HEK293T (cell line): ENCODE results near the gene NHS.
"Not testable (repeated sequence)": the region's sequence is repeated elsewhere in the genome, so short reads cannot be mapped to it uniquely, and the experiment has no call there.

ENCODE experiments used
- CTCF ChIA-PET: fragments of 350-600 bp; formaldehyde crosslinking; extraction: SDS; loops from one replicate; lab custom pipeline; 2021; ENCODE audit warnings: antibody characterized with exemption, inconsistent platforms; lab: Yijun Ruan, JAX
- POLR2A ChIA-PET: fragments of 350-600 bp; formaldehyde crosslinking; extraction: SDS; loops from one replicate; lab custom pipeline; 2020; ENCODE audit warnings: antibody characterized with exemption, inconsistent platforms; lab: Yijun Ruan, JAX
- DNase-seq: peaks from one replicate; pipeline ENCODE4 v3.0.0; 2012; ENCODE audit warnings: mixed read lengths; ENCODE audit errors: extremely low spot score
- ARNT ChIP-seq: fragments of 450-650 bp; IDR thresholded peaks from 2 replicates; pipeline ENCODE4 v1.6.1; 2017; ENCODE audit warnings: mild to moderate bottlenecking
- BHLHE40 ChIP-seq: fragments of 450-650 bp; IDR thresholded peaks from 2 replicates; pipeline ENCODE4 v1.6.1; 2016; ENCODE audit warnings: mild to moderate bottlenecking, moderate library complexity, borderline replicate concordance
- CTBP1 ChIP-seq: fragments of 450-650 bp; IDR thresholded peaks from 2 replicates; pipeline ENCODE4 v1.6.1; 2016; ENCODE audit warnings: borderline replicate concordance
- ELF4 ChIP-seq: fragments of 450-650 bp; IDR thresholded peaks from 2 replicates; pipeline ENCODE4 v1.6.1; 2017; ENCODE audit warnings: antibody characterized with exemption
- FOXA1 ChIP-seq: fragments of 450-650 bp; IDR thresholded peaks from 2 replicates; pipeline ENCODE4 v1.6.1; 2016; ENCODE audit warnings: mild to moderate bottlenecking
- FOXK2 ChIP-seq: fragments of 450-650 bp; IDR thresholded peaks from 2 replicates; pipeline ENCODE4 v1.6.1; 2016; ENCODE audit warnings: mild to moderate bottlenecking
- FOXM1 ChIP-seq: fragments of 450-650 bp; IDR thresholded peaks from 2 replicates; pipeline ENCODE4 v1.6.1; 2017; ENCODE audit warnings: mild to moderate bottlenecking, borderline replicate concordance
- HDGF ChIP-seq: fragments of 450-650 bp; IDR thresholded peaks from 2 replicates; pipeline ENCODE4 v1.6.1; 2017; ENCODE audit warnings: antibody characterized with exemption, borderline replicate concordance
- L3MBTL2 ChIP-seq: fragments of 450-650 bp; conservative IDR thresholded peaks from 2 replicates; pipeline ENCODE4 v1.6.1; 2016; ENCODE audit warnings: mild to moderate bottlenecking
- LEF1 ChIP-seq: fragments of 450-650 bp; IDR thresholded peaks from 2 replicates; pipeline ENCODE4 v1.6.1; 2017; ENCODE audit warnings: mild to moderate bottlenecking, borderline replicate concordance
- NFRKB ChIP-seq: fragments of 450-650 bp; IDR thresholded peaks from 2 replicates; pipeline ENCODE4 v1.6.1; 2016; ENCODE audit warnings: mild to moderate bottlenecking, moderate library complexity
- PKNOX1 ChIP-seq: fragments of 450-650 bp; IDR thresholded peaks from 2 replicates; pipeline ENCODE4 v1.6.1; 2016
- SP1 ChIP-seq: fragments of 450-650 bp; IDR thresholded peaks from 2 replicates; pipeline ENCODE4 v1.6.1; 2017
- SUZ12 ChIP-seq: fragments of 450-650 bp; IDR thresholded peaks from 2 replicates; pipeline ENCODE4 v1.6.1; 2016; ENCODE audit warnings: mild to moderate bottlenecking
- TARDBP ChIP-seq: fragments of 450-650 bp; IDR thresholded peaks from 2 replicates; pipeline ENCODE4 v1.6.1; 2016
- ZNF384 ChIP-seq: fragments of 450-650 bp; IDR thresholded peaks from 2 replicates; pipeline ENCODE4 v1.6.1; 2016

The NHS gene

GRCh38 chrX:17563076-17563475 is 188.1 kb downstream of the NHS start:
- ChIA-PET POLR2A (no interaction called here), CTCF (no interaction called here)
- no peak for DNase-seq
- TF ChIP-seq FOXA1 (no peak), FOXK2 (no peak), PKNOX1 (no peak), BHLHE40 (no peak), ZNF384 (no peak), TARDBP (no peak), SP1 (no peak), ELF4 (no peak), SUZ12 (no peak), NFRKB (no peak), CTBP1 (no peak), HDGF (no peak), FOXM1 (no peak), ARNT (no peak), L3MBTL2 (no peak)

DNA sequence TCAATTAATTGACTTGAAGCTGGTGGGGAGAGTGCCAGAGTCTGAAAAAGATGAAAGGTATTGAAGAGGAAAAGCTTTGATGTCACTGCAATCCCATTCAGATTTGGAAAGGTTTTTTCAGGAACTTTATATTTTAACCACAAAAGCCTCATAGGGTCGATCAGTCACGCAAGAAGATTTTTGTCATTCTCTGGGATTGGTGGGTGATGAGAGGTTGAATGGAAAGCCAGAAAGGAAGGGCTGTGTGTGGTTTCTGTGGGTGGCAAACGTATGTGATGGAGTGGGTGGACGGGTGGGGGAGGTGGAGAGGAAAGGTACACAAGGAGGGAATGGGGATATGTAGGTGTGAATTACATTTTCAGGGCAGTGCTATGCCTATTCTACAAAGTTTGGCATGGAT is 188.5 kb downstream of the NHS start:
- ChIA-PET CTCF (no interaction called here), POLR2A (no interaction called here)
- no peak for TF ChIP-seq SUZ12
- TF ChIP-seq ARNT: no peak
- no peak for TF ChIP-seq NFRKB
- no peak for TF ChIP-seq HDGF
- TF ChIP-seq LEF1: no peak
- no peak for TF ChIP-seq FOXA1
- no peak for TF ChIP-seq TARDBP
- no peak for TF ChIP-seq FOXM1
- TF ChIP-seq ELF4: no peak
- TF ChIP-seq ZNF384: no peak
- TF ChIP-seq FOXK2: no peak
- DNase-seq: no peak

DNA sequence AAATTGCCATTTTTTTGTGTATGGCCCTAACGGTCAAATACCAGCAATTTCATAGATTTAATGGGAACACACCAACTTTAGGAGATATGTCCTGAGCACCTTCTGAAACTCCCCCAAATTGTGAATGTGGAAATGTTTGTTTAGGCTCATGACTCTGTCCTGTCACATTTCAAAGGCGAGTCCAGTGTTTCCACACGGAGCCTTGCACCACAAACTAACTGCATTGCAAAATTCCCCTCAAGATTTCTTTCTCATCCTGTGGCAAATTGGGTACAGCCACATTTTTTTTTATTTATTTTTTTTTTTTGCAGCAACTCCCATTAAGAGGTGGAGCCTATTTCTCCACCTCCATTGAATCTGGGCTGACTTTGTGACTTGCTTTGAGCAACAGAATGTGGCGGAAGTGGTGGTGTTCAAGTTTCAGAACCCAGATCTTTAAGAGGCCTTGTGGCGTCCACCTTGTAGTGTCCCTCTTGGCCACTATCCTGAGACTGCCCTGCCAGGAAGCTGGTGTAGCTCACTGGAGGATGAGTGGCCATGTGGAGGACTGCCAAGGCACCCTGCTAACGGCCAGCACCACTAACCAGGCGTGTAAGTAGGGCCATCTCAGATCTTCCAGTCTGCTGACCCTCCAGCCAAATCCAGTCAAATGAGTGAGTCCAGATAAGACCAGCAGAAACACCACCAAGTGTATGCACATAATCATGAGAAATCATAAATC is 189.8 kb downstream of the NHS start:
- POLR2A ChIA-PET: no interaction called here
- CTCF ChIA-PET: no interaction called here
- no peak for DNase-seq
- TF ChIP-seq ARNT (no peak), SP1 (no peak)

DNA sequence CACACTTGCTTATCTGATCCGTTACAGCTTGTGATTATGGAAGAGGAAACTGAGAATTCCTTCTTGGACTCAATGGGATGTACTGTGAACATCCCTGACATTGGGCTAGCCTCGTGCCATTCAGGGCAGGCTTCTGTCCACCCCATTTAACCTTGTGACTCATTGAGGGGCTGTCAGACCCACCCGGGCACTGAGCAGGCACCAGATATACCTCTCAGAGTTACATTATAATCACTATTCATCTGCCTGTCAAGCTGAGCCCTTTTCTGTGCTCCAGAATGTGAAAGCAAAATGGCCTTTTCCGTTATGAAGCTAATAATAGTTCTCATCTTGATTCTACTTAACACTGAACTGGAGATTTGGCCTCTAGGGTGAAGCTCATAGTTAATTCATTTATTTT is 191.7 kb downstream of the NHS start:
- ChIA-PET POLR2A (no interaction called here), CTCF (no interaction called here)
- TF ChIP-seq HDGF (no peak), LEF1 (no peak), SP1 (no peak), FOXK2 (no peak), FOXM1 (no peak), NFRKB (no peak), ZNF384 (no peak), TARDBP (no peak), CTBP1 (no peak), BHLHE40 (no peak), PKNOX1 (no peak), SUZ12 (no peak), L3MBTL2 (no peak), FOXA1 (no peak), ARNT (no peak), ELF4 (no peak)
- no peak for DNase-seq

- CTCF ChIA-PET: no interaction called here
- POLR2A ChIA-PET: no interaction called here
- TF ChIP-seq HDGF: no peak
- no peak for TF ChIP-seq SP1
- no peak for TF ChIP-seq LEF1
- no peak for TF ChIP-seq L3MBTL2
- TF ChIP-seq SUZ12: no peak
- TF ChIP-seq ZNF384: no peak
- TF ChIP-seq PKNOX1: no peak
- no peak for TF ChIP-seq CTBP1
- TF ChIP-seq FOXM1: no peak
- no peak for TF ChIP-seq ARNT
- no peak for TF ChIP-seq BHLHE40
- TF ChIP-seq FOXK2: no peak
- TF ChIP-seq NFRKB: no peak
- TF ChIP-seq ELF4: no peak
- no peak for TF ChIP-seq TARDBP
- TF ChIP-seq FOXA1: no peak
- no peak for DNase-seq
Measured at GRCh38 chrX:17567187-17567586, 192.2 kb downstream of the NHS start.

- POLR2A ChIA-PET: no interaction called here
- no peak for TF ChIP-seq FOXM1
- TF ChIP-seq ARNT: no peak
- no peak for TF ChIP-seq FOXK2
- TF ChIP-seq L3MBTL2: no peak
- no peak for TF ChIP-seq CTBP1
- no peak for TF ChIP-seq HDGF
- no peak for TF ChIP-seq FOXA1
- no peak for TF ChIP-seq ZNF384
- TF ChIP-seq SP1: no peak
- no peak for TF ChIP-seq ELF4
- TF ChIP-seq BHLHE40: no peak
- TF ChIP-seq LEF1: no peak
- TF ChIP-seq NFRKB: no peak
- no peak for TF ChIP-seq TARDBP
- TF ChIP-seq SUZ12: no peak
- no peak for TF ChIP-seq PKNOX1
- CTCF ChIA-PET: no interaction called here
- no peak for DNase-seq
Measured at GRCh38 chrX:17567821-17568220, 192.8 kb downstream of the NHS start.

DNA sequence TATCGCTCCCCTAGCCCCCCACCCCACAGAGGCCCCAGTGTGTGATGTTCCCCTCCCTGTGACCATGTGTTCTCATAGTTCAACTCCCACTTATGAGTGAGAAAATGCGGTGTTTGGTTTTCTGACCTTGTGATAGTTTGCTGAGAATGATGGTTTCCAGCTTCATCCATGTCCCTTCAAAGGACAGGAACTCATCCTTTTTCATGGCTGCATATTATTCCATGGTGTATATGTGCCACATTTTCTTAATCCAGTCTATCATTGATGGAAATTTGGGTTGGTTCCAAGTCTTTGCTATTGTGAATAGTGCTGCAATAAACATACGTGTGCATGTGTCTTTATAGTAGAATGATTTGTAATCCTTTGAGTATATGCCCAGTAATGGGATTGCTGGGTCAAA is 193.8 kb downstream of the NHS start:
- DNase-seq, CTCF ChIA-PET, POLR2A ChIA-PET: not testable (repeated sequence)
